HG02981 (cell line): Measurements from ENCODE around the gene AP2S1.
"Not testable (repeated sequence)": the region's sequence is repeated elsewhere in the genome, so short reads cannot be mapped to it uniquely, and the experiment has no call there.

Source experiments
- ATAC-seq: cut with Tn5 transposase; IDR thresholded peaks from one replicate; pipeline ENCODE4 v1.9.1; 2021; ENCODE audit warnings: mild to moderate bottlenecking, moderate library complexity; ENCODE audit not compliant: unreplicated experiment

AP2S1 gene

DNA sequence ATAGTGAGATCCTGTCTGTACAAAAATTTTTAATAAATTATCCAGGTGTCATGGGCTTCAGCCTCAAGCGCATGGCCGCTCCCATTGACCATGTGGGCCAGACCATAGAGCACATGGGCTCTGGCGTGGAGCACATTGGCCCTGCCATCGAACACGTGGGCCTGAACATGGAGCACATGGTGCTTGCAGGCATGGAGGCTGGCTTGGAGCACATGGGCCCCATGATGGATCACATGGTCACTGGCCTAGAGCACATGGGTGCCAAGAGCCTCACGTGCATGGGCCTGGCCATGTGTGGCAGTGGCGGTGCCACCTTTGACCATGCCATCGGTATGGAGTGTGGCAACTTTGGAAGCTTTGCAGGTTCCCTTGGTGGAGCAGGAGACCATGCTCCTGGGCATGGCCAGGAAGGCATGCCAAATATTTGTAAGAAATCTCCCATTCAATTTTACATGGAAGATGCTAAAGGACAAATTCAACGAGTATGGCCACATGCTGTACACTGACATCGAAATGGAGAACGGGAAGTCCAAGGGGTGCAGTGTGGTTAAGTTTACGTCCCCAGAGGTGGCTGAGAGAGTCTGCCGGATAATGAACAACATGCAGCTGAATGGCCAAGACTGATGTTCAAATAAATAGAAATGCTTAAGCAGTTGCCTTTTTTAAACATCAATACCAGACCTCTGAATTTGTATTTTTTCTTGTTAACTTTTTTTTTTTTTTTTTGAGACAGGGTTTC lies 40.9 kb downstream of the AP2S1 start:
- no peak for ATAC-seq

DNA sequence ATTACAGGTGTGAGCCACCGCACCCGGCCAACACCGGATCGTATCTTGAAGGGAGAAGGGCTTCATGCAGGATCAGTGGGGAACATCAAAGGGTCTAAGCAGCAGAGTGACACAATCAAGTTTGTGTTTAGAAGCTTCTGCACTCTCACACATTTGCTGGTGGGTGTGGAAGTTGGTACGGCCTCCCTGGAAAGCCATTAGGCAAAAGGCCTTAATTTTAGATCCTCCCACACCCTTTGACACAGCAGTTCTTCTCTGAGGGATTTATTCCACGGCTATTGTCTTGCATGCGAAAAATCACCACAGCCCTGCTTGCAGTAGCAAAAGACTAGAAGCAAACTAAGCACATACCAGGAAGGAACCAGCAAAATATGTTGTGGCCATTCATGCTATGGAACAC lies 44.0 kb downstream of the AP2S1 start:
- no peak for ATAC-seq

DNA sequence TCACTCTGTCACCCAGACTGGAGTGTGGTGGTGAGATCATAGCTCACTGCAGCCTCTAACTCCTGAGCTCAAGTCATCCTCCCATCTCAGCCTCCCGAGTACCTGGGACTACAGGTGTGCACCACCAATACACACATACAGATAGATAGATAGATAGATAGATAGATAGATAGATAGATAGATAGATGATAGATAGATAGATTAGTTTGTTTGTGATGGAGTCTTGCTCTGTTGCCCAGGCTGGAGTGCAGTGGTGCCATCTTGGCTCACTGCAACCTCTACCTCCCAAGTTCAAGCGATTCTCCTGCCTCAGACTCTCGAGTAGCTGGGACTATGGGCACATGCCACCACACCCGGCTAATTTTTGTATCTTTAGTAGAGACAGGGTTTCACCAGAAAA lies 46.2 kb downstream of the AP2S1 start:
- ATAC-seq = not testable (repeated sequence)

DNA sequence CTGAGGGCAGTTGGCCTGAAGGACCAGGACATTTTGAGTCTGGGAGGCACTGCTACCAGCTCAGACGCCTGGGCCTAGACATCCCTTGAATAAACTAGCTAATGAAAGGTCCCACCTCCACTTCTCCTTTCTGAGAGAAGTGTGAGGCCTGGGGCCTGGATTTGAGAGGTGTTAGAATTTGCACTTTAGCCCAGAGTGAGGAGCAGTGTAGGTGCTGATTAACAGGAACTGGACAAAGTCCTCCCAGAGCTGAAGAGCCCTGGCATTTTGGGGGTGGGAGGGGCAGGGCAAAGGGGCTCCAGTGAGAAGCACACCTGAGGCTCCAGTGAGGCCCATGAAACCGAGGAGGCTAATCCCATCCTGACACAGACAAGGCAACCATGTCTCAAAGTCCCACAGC lies 47.1 kb downstream of the AP2S1 start:
- no peak for ATAC-seq

DNA sequence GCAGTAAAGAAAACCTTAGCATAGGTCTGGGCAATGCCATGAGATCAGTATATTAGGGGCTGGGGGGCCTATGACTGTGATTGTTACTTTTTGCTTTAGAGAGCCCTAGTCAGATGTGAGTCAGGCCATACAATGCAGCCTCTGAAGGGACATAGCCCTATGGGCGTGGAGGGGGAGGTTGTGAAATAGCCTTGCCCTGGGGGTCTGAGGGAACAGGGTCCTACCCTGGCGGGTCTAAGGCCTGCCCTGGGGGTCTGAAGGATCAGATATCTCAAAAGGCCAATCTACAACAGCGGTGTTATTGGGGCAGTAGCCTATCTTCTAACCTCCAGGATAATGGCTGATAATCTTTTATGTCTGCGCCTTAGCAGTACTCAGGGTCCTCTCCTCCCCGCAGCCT lies 48.5 kb downstream of the AP2S1 start:
- no peak for ATAC-seq

DNA sequence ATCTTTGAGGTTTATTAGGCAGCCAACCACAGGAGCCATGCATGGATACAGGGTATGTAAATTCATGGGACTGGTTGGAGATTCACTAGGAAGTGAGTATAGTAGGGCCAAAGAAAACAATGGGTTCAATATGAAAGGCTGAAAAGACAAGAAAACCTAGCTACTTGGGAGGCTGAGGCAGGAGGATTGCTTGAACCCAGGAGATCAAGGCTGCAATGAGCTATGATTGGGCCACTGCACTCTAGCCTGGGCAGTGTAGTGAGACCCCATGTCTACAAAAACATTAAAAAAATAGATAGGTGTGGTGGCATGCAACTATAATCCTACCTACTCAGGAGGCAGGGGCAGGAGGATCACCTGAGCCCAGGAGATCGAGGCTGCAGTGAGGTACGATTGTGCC lies 51.9 kb downstream of the AP2S1 start:
- no peak for ATAC-seq

DNA sequence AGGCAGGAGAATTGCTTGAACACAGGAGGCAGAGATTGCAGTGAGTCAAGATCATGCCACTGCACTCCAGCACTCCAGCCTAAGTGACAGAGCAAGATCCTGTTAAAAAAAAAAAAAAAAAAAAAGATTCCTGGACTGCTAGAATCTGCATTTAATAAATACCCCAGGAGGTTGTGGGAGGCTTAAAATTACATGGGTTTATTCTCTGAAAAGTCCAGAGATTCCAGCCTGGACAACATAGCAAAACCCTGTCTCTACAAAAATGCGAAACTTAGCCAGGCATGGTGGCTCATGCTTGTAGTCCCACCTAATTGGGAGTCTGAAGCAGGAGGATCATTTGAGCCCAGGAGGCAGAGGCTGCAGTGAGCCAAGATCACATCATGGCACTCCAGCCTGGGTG lies 52.8 kb downstream of the AP2S1 start:
- no peak for ATAC-seq

DNA sequence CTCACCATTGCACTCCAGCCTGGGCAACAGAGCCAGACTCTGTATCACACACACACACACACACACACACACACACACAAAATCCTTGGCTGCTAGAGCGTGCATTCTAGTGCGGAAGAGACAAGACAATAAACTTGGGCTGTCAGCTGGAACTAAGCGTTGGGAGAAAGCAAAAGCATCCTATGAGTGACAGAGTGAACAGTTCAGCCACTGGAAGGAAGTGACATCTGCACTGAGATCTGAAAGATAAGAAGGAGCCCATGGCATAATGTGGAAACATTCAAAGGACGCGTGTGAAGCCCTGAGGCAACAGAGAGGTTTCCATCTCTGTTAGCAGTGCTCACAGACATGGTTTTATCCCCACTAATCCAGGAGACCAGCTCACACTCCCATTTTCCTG lies 58.7 kb downstream of the AP2S1 start:
- no peak for ATAC-seq

DNA sequence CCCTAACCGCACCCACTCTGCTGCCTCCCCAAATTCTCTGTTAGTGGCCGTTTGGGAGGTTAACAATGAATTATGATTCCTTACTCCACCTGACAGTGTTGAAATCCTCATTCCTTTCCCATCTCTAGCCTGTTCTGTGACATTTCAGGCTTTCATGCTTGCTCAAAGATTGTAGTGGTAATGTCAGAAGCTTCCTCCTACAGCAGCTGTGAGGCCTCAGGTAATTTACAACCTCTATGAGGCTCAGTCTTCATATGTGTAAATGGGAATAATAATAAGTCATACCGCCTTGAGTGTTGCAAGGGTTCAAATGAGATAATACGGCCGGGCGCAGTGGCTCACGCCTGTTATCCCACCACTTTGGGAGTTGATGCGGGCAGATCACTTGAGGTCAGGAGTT lies 61.3 kb downstream of the AP2S1 start:
- no peak for ATAC-seq

DNA sequence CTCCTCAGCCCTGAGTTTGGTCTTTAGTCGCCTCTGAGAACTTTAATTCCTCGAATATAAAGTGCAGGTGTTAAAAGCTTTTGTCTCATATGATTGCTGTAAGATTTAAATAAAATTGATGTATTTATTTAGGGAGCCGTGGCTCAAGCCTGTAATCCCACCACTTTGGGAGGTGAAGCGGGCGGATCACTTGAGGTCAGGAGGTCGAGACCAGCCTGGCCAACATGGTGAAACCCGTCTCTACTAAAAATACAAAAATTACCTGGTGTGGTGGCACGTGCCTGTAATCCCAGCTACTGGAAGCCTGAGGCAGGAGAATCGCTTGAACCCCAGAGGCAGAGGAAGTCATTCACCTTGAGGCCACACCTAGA lies 61.7 kb downstream of the AP2S1 start:
- no peak for ATAC-seq

DNA sequence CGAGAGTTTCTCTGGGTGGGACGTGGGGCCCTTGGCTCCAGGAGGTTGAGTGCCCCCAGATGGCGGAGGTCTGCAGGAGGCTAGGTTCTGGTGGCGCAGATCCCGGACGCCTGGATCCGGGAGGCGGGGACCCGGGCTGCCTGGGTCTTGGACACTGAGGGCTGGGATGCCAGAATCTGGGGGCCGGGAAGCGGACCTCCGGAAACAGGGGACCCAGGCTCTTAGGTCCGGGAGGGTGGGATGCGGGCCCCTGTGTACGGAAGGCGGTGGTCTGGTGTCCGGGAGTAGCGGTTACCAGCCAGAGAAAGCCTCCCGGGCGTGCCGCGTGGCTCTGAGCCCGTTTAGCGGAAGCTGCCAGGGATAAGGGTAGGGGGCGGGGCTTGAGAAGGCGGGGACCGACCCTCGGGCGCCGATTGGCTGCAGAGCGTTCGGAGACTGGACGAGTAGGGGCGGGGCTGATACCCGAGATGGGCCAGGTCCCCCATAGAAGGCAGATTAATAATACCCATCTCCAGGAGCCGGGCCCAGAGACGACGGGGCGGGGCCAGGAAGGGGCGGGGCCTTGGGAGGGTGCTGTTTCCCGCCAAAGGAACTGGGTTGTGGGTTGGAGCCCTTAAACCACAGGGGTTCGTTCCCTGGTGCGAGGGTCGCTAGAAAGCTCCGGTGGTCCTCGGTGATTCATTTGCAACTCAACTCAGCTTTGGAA lies 62.2 kb downstream of the AP2S1 start, which contains the start of gene SLC1A5:
Gene SLC1A5 (minus strand): TSS at position 333 of the 706 bp plus-strand sequence. CDS start 629 bp downstream, outside the sequence.
- ATAC-seq = peak; percentile 63
